Measurements from ENCODE around the gene NUMB.

NUMB gene

DNA sequence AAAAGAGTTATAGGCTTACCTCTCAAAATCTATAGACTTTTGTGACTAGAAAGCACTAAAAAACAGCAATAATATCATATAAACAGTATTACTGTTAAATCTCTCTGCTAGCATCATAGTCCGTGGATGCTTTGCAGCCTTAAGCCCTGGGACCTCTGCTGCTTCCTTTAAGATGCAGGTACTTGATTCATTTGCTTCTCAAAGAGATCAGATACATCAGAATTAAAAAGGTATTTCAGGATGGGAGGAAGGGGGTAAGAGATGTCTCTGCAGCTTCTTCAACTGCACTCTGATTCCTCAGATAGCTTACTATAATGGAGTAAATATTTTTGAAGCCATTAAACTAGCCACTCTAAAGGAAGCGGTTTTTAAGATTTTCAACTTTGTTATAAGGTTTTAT is 171.7 kb downstream of the NUMB start:
- DNase-seq, result no peak

DNA sequence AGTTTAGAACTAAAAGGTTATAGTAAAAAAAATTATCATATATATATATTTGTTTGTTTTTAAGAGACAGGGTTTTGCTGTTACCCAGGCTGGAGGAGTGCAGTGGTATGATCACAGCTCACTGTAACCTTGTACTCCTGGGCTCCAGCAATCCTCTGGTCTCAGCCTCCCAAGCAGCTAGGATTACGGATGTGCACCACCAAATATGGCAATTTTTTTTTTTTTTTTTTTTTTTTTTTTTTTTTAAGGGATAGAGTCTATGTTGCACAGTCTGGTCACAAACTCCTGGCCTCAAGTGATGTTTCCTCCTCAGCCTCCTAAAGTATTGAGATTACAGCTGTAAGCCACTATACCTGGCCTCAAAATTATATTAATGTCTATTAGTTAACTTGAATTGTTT is 172.4 kb downstream of the NUMB start:
- DNase-seq, result no peak

DNA sequence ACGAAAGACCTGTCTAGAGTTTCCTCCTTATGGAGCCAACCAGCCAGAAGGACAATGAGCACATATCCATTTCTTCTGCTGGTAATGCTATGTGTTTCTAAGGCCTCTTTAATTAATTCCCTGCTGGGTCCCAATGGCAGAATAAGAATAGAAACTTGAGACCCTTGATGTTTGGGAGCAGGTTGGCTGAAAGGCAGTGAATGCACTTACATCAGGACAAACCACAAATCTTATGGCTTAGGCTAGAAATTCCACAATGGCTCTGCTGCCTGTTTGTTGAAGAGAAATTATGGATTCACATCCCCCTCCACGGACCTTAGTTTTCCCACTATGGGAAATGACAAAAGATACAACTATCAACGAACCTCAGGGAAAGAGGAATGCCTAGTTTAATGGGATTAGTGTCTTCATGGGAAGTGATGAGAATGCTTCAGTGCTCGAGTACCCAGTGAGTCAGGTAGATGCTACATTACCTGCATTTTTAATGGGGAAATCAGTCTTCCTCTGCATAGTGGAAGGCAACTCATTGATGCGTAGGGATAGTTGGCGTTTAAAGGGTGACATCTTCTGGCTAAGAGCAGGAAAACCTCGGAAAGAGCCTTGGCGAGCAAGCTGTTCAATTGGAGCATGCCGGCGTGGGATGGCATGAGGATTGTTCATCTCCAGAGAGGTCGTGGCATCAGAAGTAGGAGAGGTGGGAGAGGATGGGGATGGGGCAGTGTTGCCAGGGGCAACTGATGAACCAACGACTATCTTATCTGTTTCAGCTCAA is 174.6 kb downstream of the NUMB start:
- DNase-seq, result no peak

DNA sequence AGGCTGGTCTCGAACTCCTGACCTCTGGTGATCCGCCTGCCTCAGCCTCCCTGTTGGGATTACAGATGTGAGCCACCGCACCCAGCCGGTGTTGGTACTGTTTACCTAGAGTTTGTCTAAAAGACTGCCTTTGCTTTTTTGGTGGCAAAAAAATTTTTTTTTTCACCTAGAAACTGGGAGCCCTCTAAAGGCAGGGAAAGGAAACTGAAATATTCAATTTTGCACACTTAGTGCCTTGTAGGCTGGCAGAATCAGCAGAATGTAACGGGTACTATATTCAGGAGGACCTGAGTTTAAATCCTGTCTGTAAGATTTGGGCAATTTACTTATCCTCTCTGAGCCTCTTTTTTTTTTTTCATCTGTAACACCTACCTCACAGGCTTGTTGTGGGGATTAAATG is 177.4 kb downstream of the NUMB start:
- DNase-seq, result no peak

DNA sequence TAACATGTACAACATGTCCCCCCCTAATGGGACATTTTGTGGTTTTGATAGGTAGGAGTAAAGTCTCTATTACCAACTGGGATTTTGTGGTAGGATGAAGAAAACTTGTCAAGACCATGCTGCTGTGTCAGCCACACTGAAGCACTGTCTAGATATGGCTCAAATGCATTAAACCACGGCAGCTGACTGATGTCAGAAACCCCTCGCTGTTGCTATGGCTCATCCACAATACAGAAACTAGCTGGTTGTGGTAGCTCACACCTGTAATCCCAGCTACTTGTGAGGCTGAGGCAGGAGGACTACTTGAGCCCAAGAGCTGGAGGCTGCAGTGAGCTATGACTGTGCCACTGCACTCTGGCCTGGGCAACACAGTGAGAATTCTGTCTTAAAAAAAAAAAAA is 181.0 kb downstream of the NUMB start:
- no peak for DNase-seq

DNA sequence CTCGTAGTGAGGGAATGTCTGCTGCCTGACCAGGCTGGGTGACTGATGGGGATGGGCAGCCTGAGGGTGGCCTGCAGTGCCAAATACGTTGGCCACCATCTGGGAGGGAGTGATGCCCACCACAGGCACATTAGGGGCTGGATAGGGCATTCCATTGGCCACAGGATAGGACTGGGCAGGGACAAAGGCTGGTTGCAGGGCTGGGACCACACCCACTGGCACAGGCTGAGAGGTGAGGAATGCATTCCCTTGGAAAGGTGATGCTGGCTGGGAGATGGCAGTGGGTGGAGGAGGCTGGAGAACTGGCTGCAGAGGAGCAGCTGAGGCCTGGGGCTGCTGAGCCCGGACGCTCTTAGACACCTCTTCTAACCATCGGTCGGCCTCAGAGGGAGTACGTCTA is 181.5 kb downstream of the NUMB start:
- no peak for DNase-seq

DNA sequence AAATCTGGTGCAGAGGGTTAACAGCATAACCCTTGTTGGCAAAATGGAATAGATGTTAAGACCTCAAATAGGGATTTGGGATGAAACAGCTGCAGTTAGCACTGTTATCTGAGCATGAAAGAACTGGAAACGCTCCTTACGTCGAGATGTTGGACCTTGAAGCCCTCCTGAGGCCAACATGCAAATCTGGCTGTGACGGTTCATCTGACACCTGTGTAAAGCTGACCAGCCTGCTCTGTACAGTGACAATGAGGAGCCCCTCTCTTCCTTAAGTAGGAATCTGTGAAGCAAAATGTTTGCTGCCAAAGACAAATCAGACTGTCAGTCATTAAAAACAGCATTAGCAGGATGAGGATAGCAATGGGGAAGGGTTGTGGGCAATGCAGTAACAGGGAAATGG is 184.5 kb downstream of the NUMB start:
- no peak for DNase-seq

DNA sequence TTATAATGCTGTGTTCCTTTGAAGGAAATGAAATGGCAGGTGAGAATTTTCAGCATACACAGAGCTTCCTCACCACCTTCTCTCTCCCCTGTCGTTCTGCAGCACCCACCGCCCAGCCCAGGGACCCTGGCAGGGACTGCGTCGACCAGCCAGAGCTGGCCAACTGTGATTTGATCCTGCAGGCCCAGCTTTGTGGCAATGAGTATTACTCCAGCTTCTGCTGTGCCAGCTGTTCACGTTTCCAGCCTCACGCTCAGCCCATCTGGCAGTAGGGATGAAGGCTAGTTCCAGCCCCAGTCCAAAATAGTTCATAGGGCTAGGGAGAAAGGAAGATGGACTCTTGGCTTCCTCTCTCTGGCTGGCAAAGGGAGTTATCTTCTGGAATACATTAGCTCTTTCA is 186.0 kb downstream of the NUMB start:
- no peak for DNase-seq

DNA sequence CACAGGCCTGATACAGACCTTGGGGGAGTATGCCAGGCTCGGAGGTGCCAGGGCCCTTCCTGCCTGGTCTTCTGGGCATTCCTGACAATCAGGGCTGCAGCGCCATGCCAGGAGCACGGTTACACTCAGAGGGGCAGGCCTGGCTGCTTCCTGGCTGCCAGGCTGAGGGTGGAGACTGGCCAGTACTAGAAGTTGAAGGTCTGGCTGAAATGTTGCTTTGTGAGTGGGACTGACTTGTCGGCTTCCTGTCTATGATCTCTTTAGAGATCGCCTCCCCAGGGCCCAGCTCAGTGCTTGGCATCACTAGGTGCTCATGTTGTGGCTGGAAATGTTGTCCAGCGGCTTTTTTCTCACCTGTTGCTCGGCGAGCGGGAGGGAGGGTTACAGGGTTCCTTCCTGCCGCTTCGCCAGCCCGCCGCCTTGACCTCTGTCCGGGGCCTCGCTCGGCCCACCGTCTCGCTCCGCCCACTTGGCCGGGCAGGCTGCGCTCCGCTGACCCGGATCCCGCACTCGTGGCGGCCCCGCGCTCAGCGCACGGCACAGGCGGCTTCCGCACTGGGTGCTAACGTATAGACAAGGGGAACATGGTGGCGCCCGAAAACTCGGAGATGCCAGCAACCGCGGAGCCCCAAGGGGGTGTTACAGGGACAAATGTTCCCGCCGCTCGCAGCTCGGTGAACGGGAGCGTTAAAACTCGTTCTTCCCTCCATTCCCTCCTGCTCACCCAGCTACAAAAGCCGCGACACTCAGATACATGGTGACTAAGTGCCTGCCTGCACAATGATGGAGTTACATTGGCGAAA is 188.4 kb downstream of the NUMB start:
- no peak for DNase-seq

DNA sequence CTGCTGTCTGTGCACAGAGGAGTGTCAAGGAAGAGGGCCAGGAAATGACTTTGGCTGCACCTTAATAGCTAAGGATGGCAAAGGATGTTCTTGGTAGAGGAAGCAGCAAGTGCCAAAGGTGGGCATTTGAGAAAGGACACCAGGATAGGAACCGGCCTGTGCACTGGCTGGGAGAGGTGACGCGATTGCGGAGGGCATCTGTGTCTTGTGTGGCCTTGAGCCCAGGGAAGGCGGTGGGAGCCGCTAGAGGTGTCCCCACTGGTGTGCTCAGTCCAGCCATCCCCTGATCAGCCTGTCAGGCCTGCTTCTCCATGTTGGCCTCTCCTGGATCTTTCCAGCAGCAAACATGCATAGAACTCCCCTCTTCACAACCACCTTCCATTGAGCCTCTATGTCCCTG is 190.9 kb downstream of the NUMB start:
- DNase-seq, result no peak

DNA sequence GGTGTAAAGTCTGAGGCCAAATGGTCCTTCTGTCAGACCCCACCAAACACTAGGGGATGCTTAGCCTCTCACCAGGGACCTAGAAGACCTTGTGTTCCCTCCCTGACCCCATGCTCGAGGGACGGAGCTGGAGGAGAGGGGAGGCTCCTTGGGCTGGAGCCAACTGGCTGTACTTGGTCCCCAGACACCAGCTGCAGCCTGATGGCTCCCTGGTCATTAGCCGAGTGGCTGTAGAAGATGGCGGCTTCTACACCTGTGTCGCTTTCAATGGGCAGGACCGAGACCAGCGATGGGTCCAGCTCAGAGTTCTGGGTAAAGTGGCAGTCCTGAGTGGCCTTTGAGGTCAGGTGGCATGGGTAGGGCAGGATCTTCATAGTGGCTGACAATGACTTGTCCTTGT is 192.0 kb downstream of the NUMB start:
- no peak for DNase-seq

DNA sequence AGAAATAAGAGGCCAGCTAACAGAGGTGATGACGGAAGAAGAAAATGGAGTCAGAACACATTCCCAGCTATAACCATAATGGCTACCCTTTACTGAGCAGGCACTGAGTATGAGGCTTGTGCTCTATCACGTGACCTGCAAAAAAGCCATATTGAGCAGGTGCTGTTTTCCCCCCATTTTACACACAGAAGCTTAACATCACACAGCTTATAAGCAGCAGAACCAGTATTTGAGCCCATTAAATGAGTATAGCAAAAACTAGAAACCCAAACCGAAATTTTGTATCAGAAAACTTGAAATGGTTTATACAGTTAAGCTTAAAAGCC is 192.7 kb downstream of the NUMB start:
- no peak for DNase-seq

DNA sequence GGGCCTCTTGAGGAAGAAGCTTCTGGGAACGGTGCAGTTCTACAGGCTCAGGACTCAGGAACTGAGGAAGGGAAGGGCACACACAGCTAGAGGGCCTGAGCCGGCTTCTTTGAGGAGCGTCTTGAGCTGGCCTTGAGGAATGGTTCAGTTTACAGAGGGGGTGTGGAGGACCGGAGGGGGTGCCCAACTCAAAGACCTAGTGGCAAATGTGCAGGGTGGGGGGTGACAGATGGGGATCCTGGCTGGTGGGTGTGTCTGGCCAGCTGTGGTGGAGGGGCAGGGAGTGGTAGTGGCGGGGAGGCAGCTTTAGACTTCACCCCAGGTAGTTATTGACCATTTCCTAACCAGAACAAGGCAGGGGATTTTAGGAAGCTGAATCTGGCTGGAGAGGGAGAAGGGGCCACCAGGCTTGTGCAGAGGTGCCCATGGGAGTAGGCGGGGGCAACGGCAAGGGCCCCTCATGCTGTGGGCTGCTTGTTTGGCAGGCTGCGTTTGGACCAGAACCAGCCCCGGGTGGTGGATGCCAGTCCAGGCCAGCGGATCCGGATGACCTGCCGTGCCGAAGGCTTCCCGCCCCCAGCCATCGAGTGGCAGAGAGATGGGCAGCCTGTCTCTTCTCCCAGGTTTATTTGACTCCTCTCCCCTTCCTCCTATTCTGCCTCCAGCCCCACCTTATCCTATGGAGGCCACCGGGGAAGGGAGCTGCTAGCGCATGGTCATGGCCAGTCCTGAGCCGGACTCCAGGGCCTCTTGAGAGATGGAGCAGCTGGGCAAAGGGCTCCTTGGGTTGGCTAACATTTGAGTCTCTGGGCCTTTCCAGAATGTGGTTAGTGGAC is 193.2 kb downstream of the NUMB start:
- DNase-seq, result no peak

DNA sequence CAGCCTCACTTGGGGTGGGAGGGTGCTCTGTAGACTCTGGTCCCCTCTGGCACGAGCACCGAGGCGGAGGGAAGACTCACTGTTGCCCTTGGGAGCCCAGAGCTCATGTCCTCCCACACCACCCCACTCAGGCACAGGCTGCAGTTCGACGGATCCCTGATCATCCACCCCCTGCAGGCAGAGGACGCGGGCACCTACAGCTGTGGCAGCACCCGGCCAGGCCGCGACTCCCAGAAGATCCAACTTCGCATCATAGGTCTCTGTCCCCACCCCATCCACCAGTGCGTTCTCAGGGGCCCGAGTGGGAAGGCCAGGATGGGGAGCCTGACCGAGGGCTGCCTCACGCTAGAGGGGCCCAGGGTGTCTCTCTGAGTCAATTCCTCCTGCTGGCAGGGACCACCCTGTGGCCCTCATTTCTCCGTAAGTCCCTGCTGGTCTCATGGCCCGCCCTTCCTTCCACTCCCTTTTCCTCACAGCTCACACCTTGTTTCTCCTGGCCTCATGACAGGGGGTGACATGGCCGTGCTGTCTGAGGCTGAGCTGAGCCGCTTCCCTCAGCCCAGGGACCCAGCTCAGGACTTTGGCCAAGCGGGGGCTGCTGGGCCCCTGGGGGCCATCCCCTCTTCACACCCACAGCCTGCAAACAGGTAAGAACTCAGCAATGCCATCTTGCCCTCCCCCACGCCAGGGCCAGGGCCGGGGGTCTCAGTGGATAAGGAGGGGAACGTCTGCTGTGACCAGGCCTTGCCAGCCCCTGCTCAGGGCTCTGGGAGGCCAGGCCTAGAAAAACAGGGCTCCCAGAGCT is 194.1 kb downstream of the NUMB start:
- DNase-seq, result no peak

DNA sequence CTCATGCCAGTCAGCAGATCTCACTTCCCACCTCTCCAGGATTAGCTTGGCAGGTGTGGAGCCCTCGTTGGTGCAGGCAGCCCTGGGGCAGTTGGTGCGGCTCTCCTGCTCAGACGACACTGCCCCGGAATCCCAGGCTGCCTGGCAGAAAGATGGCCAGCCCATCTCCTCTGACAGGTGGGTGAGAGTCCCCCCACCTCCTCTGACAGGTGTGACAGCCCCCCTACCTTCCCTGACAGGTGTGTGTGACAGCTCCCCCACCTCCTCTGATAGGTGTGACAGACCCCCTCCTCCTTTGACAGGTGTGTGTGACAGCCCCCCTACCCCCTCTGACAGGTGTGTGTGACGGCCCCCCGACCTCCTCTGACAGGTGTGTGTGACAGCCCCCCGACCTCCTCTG is 194.7 kb downstream of the NUMB start:
- no peak for DNase-seq

DNA sequence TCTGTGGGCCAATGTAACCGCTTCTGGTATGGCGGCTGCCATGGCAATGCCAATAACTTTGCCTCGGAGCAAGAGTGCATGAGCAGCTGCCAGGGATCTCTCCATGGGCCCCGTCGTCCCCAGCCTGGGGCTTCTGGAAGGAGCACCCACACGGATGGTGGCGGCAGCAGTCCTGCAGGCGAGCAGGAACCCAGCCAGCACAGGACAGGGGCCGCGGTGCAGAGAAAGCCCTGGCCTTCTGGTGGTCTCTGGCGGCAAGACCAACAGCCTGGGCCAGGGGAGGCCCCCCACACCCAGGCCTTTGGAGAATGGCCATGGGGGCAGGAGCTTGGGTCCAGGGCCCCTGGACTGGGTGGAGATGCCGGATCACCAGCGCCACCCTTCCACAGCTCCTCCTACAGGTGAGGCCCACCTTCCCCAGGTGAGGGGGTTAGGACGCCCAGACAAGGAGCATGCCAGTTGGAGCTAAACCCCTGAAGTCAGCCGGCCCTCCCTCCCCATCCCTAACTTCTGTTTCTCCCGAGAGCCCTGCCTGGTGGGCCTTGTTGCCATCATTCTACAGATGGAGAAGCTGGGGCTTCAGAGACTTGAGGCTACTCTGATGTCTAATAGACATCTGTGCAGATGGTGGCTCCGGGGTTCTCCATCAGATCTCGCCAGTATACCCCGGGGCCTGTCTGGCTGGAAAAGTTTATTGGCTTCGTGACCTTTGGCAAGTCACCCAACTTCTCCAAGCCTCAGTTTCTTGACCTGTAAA is 195.7 kb downstream of the NUMB start:
- no peak for DNase-seq

DNA sequence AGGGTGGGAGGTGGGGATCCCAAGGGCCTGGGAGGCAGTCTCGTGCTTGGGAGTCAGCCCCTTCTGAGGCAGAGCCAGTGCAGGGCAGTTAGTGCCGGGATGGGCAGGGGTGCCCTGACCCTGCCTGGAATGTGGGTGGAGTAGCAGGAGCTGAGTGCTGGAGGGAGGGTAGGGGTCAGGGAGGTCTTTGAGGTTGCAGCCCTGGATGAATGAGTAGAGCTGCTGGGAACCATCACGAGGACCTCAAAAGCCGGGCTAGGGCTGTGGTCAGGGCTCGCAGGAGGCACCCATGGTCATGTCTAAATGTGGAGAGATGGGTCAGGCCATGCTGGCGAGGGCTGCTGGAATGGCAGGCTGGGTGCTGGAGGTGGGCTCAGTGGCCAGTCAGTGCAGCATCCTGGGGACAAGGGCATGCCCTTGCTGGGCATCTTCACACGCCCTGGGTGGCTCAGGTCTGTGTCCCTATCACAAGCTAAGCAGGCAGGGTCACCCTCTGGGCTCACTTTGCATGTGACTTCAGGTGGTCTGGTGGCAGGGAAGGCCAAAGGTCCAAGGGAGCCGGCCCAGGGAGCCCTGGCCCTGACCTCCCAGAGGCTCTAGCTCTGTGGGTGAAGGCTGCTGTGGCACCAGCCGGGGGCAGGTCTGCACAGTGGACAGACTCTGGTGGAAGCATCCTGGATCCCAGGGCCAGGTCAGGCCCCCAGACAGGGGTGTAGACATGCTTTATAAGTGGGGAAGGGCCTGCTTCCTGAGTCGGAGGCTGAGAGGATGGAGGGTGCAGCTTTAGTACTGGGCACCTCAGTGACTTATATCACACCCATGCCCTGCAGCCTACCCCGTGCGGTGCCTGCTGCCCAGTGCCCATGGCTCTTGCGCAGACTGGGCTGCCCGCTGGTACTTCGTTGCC is 196.6 kb downstream of the NUMB start:
- DNase-seq, result no peak

DNA sequence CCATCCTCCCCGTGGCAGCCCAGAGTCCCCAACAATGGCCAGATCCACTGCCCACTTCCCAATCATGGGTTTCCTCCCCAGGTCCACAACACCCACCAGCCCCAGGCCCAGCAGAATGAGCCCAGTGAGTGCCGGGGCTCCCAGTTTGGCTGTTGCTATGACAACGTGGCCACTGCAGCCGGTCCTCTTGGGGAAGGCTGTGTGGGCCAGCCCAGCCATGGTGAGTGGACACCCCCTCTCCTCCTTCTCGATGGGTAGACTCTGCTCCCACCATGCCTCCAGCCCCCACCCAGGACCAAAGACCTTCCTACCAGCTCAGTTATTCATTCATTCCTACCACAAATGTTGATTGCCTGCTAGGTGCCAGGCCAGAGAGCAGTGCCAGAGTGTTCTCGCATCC is 197.3 kb downstream of the NUMB start:
- no peak for DNase-seq

DNA sequence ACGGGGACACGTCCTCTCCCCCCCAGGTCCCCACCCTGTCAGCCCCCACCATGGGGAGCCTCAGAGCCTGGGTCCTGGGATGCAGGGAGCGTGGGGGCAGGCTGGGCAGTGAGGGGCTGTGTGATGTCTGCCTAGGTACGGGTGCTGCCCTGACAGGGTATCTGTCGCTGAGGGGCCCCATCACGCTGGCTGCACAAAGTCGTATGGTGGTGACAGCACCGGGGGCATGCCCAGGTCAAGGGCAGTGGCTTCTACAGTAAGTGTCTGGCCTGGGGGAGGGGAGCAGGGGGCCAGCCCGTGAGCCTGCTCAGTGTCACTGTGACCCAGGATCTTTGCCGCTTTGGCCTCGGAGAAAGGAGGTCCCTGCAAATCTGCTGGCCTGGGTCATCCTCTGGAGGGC is 197.8 kb downstream of the NUMB start:
- DNase-seq, result no peak

DNA sequence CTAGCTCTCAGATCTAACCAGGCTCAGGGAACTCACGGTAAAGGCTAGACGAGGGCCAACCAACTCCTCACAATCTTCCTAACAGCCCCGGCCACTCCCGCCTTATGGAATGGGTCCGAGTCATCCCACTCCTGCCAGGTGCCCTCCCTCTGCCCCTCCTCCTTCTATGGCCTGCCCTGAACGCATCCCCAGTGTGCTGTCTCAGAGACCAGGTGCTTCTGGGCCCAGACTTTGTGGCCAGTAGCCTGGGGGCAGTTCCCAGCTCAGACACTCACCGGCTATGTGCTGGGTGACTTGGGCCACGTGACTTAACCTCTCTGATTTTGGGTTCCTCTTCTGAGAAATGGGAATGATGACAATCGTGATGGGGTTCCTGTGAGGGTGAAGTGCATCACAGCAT is 198.5 kb downstream of the NUMB start:
- no peak for DNase-seq
